Activated CD4-positive, alpha-beta T cell treated with anti-CD3 and anti-CD28 coated beads for 48 hours (primary cell): Measurements from ENCODE around the gene TENM4.

Experiments used
- DNase-seq: peaks from one replicate; pipeline ENCODE4 v3.0.0-alpha.2; 2020

TENM4 gene

GRCh38 chr11:78791964-78792363, 648.9 kb downstream of the TENM4 start:
- DNase-seq: no peak

- no peak for DNase-seq
Observed at GRCh38 chr11:78791254-78791653, 649.6 kb downstream of the TENM4 start.

- no peak for DNase-seq
Observed at GRCh38 chr11:78790784-78791183, 650.0 kb downstream of the TENM4 start.

- no peak for DNase-seq
Observed at GRCh38 chr11:78789375-78789774, 651.5 kb downstream of the TENM4 start.

- no peak for DNase-seq
Observed at GRCh38 chr11:78788533-78788932, 652.3 kb downstream of the TENM4 start.

- DNase-seq: no peak
Observed at GRCh38 chr11:78787696-78788095, 653.1 kb downstream of the TENM4 start.

- DNase-seq: no peak
Observed at GRCh38 chr11:78786746-78787145, 654.1 kb downstream of the TENM4 start.

GRCh38 chr11:78786086-78786485, 654.7 kb downstream of the TENM4 start:
- DNase-seq: no peak

- DNase-seq: no peak
Observed at GRCh38 chr11:78784321-78785061, 656.3 kb downstream of the TENM4 start.

- no peak for DNase-seq
Observed at GRCh38 chr11:78783846-78784245, 657.0 kb downstream of the TENM4 start.

- no peak for DNase-seq
Observed at GRCh38 chr11:78783301-78783700, 657.5 kb downstream of the TENM4 start.

- DNase-seq: no peak
Observed at GRCh38 chr11:78782725-78783124, 658.1 kb downstream of the TENM4 start.

GRCh38 chr11:78780889-78781288, 659.9 kb downstream of the TENM4 start:
- no peak for DNase-seq

- DNase-seq: no peak
Observed at GRCh38 chr11:78773492-78773891, 667.3 kb downstream of the TENM4 start.

- no peak for DNase-seq
Observed at GRCh38 chr11:78773077-78773476, 667.8 kb downstream of the TENM4 start.

- no peak for DNase-seq
Observed at GRCh38 chr11:78772186-78772585, 668.6 kb downstream of the TENM4 start.

- no peak for DNase-seq
Observed at GRCh38 chr11:78770931-78771330, 669.9 kb downstream of the TENM4 start.

GRCh38 chr11:78768971-78769370, 671.9 kb downstream of the TENM4 start:
- DNase-seq: no peak

GRCh38 chr11:78768345-78768744, 672.5 kb downstream of the TENM4 start:
- no peak for DNase-seq

- DNase-seq: no peak
Observed at GRCh38 chr11:78767027-78767932, 673.5 kb downstream of the TENM4 start.

- DNase-seq: no peak
Observed at GRCh38 chr11:78764946-78765345, 675.9 kb downstream of the TENM4 start.

- no peak for DNase-seq
Observed at GRCh38 chr11:78763664-78764063, 677.2 kb downstream of the TENM4 start.

- DNase-seq: no peak
Observed at GRCh38 chr11:78762105-78762504, 678.7 kb downstream of the TENM4 start.

- no peak for DNase-seq
Observed at GRCh38 chr11:78759071-78759470, 681.8 kb downstream of the TENM4 start.
